ENCODE data around the gene BCL2L1.

Gene BCL2L1

DNA sequence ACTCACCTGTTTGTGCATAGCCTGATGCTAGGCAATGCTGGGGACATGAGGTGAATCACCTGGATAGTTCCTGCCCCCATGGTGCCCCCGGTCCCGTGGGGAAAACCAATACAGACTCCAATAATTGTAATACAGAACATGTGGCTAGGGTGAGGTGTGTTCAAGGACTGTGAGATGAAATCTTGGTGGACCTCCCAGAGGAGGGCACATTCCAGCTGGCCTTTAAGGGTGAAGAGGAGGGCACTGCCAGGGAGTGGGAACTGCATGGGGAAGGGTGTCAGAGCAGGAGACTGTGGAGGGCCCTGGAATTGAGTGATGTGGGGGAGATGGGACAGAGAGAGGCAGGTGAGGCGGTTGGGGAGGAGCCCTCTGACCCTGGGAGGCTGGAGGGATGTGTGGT lies 82.4 kb downstream of the BCL2L1 start:
- DNase-seq (ENCODE audit: low read depth, low spot score), result no peak
- H3K4me3 ChIP-seq (ENCODE audit: low read depth, low read length), result no peak overlapping the region
- TF ChIP-seq, protein P1, sequence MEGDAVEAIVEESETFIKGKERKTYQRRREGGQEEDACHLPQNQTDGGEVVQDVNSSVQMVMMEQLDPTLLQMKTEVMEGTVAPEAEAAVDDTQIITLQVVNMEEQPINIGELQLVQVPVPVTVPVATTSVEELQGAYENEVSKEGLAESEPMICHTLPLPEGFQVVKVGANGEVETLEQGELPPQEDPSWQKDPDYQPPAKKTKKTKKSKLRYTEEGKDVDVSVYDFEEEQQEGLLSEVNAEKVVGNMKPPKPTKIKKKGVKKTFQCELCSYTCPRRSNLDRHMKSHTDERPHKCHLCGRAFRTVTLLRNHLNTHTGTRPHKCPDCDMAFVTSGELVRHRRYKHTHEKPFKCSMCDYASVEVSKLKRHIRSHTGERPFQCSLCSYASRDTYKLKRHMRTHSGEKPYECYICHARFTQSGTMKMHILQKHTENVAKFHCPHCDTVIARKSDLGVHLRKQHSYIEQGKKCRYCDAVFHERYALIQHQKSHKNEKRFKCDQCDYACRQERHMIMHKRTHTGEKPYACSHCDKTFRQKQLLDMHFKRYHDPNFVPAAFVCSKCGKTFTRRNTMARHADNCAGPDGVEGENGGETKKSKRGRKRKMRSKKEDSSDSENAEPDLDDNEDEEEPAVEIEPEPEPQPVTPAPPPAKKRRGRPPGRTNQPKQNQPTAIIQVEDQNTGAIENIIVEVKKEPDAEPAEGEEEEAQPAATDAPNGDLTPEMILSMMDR (IDR thresholded peaks at IDR 0.05; ENCODE audit: low read depth, low read length), result no peak
- in situ Hi-C loops (cut with HindIII; ENCODE audit: low sequenced_read_pairs), result no loop called here

DNA sequence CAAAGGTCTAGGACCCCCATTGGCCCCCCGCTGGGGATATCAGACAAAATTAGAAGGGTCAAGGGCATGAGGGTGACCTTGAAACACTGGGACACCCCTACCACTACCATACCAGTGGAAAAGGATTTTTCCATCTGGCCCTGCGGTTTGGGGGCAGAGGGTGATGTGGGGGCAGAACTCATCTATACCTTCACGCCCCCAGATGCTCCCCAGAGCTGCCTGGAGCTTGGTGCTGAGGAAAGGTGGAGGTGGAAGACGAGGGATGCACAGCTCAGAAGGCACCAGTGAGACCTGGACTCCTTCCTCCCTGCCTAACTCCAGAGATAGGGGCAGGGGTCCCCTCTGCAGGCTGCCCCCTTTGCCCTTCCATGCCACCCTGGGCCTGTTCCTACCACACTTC lies 83.9 kb downstream of the BCL2L1 start:
- in situ Hi-C loops (cut with HindIII; ENCODE audit: low sequenced_read_pairs), result no loop called here
- no peak for DNase-seq (ENCODE audit: low read depth, low spot score)
- TF ChIP-seq, protein P1 (IDR thresholded peaks at IDR 0.05; ENCODE audit: low read depth, low read length), result no peak
- no peak overlapping the region for H3K4me3 ChIP-seq (ENCODE audit: low read depth, low read length)

DNA sequence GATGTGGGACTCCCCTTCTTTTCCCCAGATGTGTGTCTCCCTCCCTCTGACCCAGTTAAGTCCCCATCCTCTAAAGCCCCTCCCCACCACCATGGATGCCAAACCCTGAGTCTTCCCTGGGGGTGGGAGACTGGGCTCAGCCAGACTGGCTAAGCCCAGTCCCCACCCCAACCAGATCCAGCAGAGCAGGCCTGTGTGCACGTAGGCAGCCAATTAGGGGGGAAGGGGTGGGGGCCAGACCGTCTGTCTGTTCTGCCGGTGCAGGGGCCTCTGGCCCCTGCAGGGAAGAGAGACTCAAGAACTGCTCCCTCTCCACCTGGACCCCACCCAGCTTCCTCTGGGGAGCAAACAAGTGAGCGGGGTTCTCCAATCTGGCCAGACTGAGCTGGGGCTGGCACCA lies 84.4 kb downstream of the BCL2L1 start:
- in situ Hi-C loops (cut with HindIII; ENCODE audit: low sequenced_read_pairs), result no loop called here
- H3K4me3 ChIP-seq (ENCODE audit: low read depth, low read length), result no peak overlapping the region
- DNase-seq (ENCODE audit: low read depth, low spot score), result no peak
- TF ChIP-seq, protein P1 (IDR thresholded peaks at IDR 0.05; ENCODE audit: low read depth, low read length), result no peak

DNA sequence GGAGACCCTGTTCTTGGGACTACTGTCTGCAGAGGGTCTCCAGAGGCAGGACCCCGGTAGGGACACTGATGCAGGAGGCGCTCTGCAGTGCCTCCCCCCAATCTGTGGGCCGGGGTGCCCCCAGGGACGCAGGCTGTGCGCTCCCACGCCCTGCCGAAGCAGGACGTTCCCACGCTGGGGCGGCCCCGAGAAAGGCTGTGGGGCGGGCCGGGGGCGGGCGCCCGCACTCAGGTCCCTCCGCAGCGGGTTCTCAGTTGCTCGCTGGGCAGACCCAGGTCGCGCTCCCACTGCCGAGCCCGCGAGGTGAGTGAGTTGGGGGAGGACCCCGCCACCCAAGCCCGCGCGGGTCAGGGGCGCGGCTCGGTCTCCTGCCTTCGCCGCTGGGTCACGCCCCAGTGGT lies 85.0 kb downstream of the BCL2L1 start, which contains the start of gene COX4I2:
COX4I2 (plus strand) TSS at position 253 of the 400 bp plus-strand sequence. CDS start 1,106 bp downstream, outside the sequence.
- in situ Hi-C loops (cut with HindIII; ENCODE audit: low sequenced_read_pairs), result no loop called here
- TF ChIP-seq, protein P1 (IDR thresholded peaks at IDR 0.05; ENCODE audit: low read depth, low read length), result no peak
- no peak within 1 kb of the TSS for H3K4me3 ChIP-seq (ENCODE audit: low read depth, low read length)
- DNase-seq (ENCODE audit: low read depth, low spot score), result no peak

DNA sequence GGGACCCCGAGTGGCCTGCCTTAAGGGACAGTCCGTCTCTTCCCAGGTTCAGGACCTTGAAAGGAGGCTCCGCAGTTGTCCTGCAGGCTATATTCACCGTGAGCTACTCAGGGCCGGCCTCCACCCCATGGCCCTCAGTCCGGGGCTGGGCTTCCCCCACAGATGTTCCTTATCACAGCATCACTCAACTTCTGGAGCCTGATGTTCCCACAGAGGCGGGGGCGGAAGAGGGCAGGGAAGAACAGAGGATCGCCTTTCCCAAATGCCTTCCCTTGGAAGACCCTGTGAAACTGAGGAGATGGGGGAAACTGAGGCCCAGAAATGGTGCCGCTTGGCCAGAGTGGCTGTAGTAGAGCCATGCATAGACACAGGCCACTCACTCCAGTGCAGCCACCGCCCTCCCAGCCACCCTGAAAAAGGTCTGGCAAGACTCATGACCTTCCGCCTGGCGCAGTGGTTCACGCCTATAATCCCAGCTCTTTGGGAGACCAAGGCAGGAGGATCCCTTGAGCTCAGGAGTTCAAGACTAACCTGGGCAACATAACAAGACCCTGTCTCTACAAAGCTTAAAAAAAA lies 89.2 kb downstream of the BCL2L1 start:
- in situ Hi-C loops (cut with HindIII; ENCODE audit: low sequenced_read_pairs), result no loop called here
- TF ChIP-seq, protein P1 (IDR thresholded peaks at IDR 0.05; ENCODE audit: low read depth, low read length), result no peak
- H3K4me3 ChIP-seq (ENCODE audit: low read depth, low read length), result no peak overlapping the region
- DNase-seq (ENCODE audit: low read depth, low spot score), result no peak

DNA sequence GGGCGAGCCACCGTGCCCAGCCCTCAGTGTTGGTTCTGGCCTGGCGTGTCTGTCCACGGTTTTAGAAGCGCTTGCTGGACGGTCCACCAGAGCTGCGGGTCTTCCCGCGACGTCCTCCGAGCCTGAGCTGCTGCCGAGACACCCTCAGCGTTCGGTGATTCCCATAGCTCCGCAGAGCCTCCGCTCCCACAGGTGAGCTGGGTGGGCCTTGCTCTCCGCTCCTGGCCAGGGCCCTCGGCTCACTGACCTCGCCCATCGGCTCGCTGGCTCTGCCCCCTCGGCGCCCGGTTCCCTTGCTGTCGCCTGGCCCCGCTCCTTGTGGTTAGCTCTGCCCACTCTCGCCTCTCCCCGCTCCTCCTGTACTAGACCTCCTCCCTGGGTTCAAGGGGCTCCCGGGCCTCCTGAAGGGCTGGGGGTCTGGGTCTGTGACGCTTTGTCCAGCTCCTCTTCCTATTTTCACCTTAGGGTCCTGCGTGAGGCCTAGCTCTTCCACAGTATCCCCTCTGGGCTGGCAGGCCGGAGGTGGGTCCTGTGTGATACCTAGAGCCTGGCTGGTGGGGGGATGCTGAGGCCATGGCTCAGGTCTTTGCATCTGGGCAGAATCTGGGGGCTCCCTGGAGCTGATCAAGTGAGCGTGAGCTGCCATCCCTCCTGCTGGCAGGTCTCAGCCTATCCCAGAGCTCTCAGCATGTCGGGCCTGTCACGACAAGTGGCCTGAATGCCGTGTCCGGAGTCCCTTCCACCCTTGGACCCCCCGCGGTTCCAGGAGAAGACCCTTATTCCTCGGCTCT lies 89.9 kb downstream of the BCL2L1 start:
- in situ Hi-C loops (cut with HindIII; ENCODE audit: low sequenced_read_pairs), result no loop called here
- no peak for DNase-seq (ENCODE audit: low read depth, low spot score)
- no peak overlapping the region for H3K4me3 ChIP-seq (ENCODE audit: low read depth, low read length)
- TF ChIP-seq, protein P1 (IDR thresholded peaks at IDR 0.05; ENCODE audit: low read depth, low read length), result no peak
